Measurements from ENCODE around the gene PHF19. TPM values are rescaled to one million over a fixed set of nuclear protein-coding genes. Genes with fewer than 3 reads are reported as not detected.

PHF19 gene
- total and polyA plus RNA-seq, 11 donors: 9.6 to 28.0 (median 12.5) TPM

GRCh38 chr9:120899490-120900068, 22.6 kb upstream of the PHF19 start:
- Histone ChIP-seq H3K4me3 (no peak overlapping the region), H3K4me1 (peaks cover 3 to 18% (median 10%) of the 10 kb centered on the region in 12 donors), H3K36me3 (peaks cover 0 to 20% (median 0%) of the 10 kb centered on the region in 9 donors), H3K27me3 (no peaks in the 10 kb centered on the region), H3K27ac (no peak overlapping the region), H3K9me3 (no peaks in the 10 kb centered on the region)
- TF ChIP-seq CTCF (IDR thresholded peaks at IDR 0.05): no peak
- TF ChIP-seq POLR2A (IDR thresholded peaks at IDR 0.05): no peak
- 92 to 94% (median 93%) methylated on average over 5 to 6 of the region's 6 CpGs for WGBS, 4 donors
- intact Hi-C loops (cut with DNase I): no loop called here
- DNase-seq (no peak), ATAC-seq (no peak)

GRCh38 chr9:120898396-120898795, 21.4 kb upstream of the PHF19 start:
- peaks cover 3 to 25% (median 14%) of the 10 kb centered on the region in 12 donors for H3K4me1 ChIP-seq
- peaks cover 0 to 8% (median 0%) of the 10 kb centered on the region in 9 donors for H3K36me3 ChIP-seq
- TF ChIP-seq CTCF (IDR thresholded peaks at IDR 0.05): no peak
- no peak for TF ChIP-seq POLR2A (IDR thresholded peaks at IDR 0.05)
- no peak overlapping the region for H3K4me3 ChIP-seq
- DNase-seq: no peak
- no peaks in the 10 kb centered on the region for H3K9me3 ChIP-seq
- WGBS, 4 donors: 85 to 94% (median 93%) methylated on average over 3 of the region's 3 CpGs
- intact Hi-C loops (cut with DNase I): no loop called here
- no peaks in the 10 kb centered on the region for H3K27me3 ChIP-seq
- no peak for ATAC-seq
- H3K27ac ChIP-seq: no peak overlapping the region

- no peaks in the 10 kb centered on the region for H3K36me3 ChIP-seq
- ATAC-seq (no peak), DNase-seq (no peak)
- no peaks in the 10 kb centered on the region for H3K9me3 ChIP-seq
- no peaks in the 10 kb centered on the region for H3K27me3 ChIP-seq
- 96 to 100% (median 98%) methylated on average over 2 of the region's 2 CpGs for WGBS, 4 donors
- H3K27ac ChIP-seq: no peak overlapping the region
- H3K4me1 ChIP-seq: peaks cover 3 to 33% (median 14%) of the 10 kb centered on the region in 12 donors
- intact Hi-C loops (cut with DNase I): no loop called here
- no peak for TF ChIP-seq CTCF (IDR thresholded peaks at IDR 0.05)
- H3K4me3 ChIP-seq: no peak overlapping the region
These were observed 19.0 kb upstream of the PHF19 start for GRCh38 chr9:120895951-120896350.

- WGBS, 4 donors: 15 to 23% (median 20%) methylated on average over 20 to 63 of the region's 63 CpGs
- intact Hi-C loops (cut with DNase I): no loop called here
- no peak for TF ChIP-seq CTCF (IDR thresholded peaks at IDR 0.05)
- TF ChIP-seq POLR2A (IDR thresholded peaks at IDR 0.05): no peak
- Histone ChIP-seq H3K4me3 (peak overlapping the region in 11 of 12 donors; percentile 4 to 48 (median 39)), H3K27ac (peak overlapping the region in 10 of 12 donors; percentile 9 to 75 (median 62)), H3K9me3 (no peaks in the 10 kb centered on the region), H3K36me3 (no peaks in the 10 kb centered on the region), H3K27me3 (no peaks in the 10 kb centered on the region), H3K4me1 (peaks cover 3 to 43% (median 15%) of the 10 kb centered on the region in 12 donors)
- peak in 3 of 4 donors; percentile 61 to 90 (median 83) for ATAC-seq
- DNase-seq: peak in 4 of 5 donors; percentile 35 to 80 (median 53)
These were observed 17.5 kb upstream of the PHF19 start for GRCh38 chr9:120894321-120895148.
